ENCODE data around the gene TNS3.

The TNS3 gene

GRCh38 chr7:47352394-47352968, 229.4 kb downstream of the TNS3 start:
- Mint-ChIP-seq H3K27ac (no peak overlapping the region), H3K36me3 (no peaks in the 10 kb centered on the region), H3K4me3 (no peak overlapping the region), H3K27me3 (no peaks in the 10 kb centered on the region), H3K4me1 (ENCODE audit: low read depth) (no peaks in the 10 kb centered on the region), H3K9me3 (ENCODE audit: low read depth) (no peaks in the 10 kb centered on the region)

- no peaks in the 10 kb centered on the region for H3K9me3 Mint-ChIP-seq (ENCODE audit: low read depth)
- no peaks in the 10 kb centered on the region for H3K4me1 Mint-ChIP-seq (ENCODE audit: low read depth)
- no peak overlapping the region for H3K4me3 Mint-ChIP-seq
- H3K27ac Mint-ChIP-seq = no peak overlapping the region
- H3K36me3 Mint-ChIP-seq = no peaks in the 10 kb centered on the region
- H3K27me3 Mint-ChIP-seq = no peaks in the 10 kb centered on the region
Observed at GRCh38 chr7:47351233-47352154, 230.4 kb downstream of the TNS3 start.

GRCh38 chr7:47350425-47350824, 231.5 kb downstream of the TNS3 start:
- Mint-ChIP-seq H3K4me3 (no peak overlapping the region), H3K36me3 (no peaks in the 10 kb centered on the region), H3K27ac (no peak overlapping the region), H3K9me3 (ENCODE audit: low read depth) (no peaks in the 10 kb centered on the region), H3K4me1 (ENCODE audit: low read depth) (no peaks in the 10 kb centered on the region), H3K27me3 (no peaks in the 10 kb centered on the region)

- H3K36me3 Mint-ChIP-seq = no peaks in the 10 kb centered on the region
- no peaks in the 10 kb centered on the region for H3K27me3 Mint-ChIP-seq
- H3K4me3 Mint-ChIP-seq = no peak overlapping the region
- H3K27ac Mint-ChIP-seq = no peak overlapping the region
- no peaks in the 10 kb centered on the region for H3K4me1 Mint-ChIP-seq (ENCODE audit: low read depth)
- H3K9me3 Mint-ChIP-seq (ENCODE audit: low read depth) = no peaks in the 10 kb centered on the region
Observed at GRCh38 chr7:47349401-47349800, 232.5 kb downstream of the TNS3 start.

- Mint-ChIP-seq H3K27me3 (no peaks in the 10 kb centered on the region), H3K27ac (no peak overlapping the region), H3K9me3 (ENCODE audit: low read depth) (no peaks in the 10 kb centered on the region), H3K4me3 (no peak overlapping the region), H3K36me3 (no peaks in the 10 kb centered on the region), H3K4me1 (ENCODE audit: low read depth) (no peaks in the 10 kb centered on the region)
Observed at GRCh38 chr7:47347816-47348385, 234.0 kb downstream of the TNS3 start.

- Mint-ChIP-seq H3K4me1 (ENCODE audit: low read depth) (no peaks in the 10 kb centered on the region), H3K27me3 (no peaks in the 10 kb centered on the region), H3K4me3 (no peak overlapping the region), H3K36me3 (no peaks in the 10 kb centered on the region), H3K9me3 (ENCODE audit: low read depth) (no peaks in the 10 kb centered on the region), H3K27ac (no peak overlapping the region)
Observed at GRCh38 chr7:47347346-47347745, 234.6 kb downstream of the TNS3 start.

GRCh38 chr7:47346377-47346914, 235.5 kb downstream of the TNS3 start:
- H3K27ac Mint-ChIP-seq = no peak overlapping the region

GRCh38 chr7:47345857-47346298, 236.0 kb downstream of the TNS3 start:
- H3K4me3 Mint-ChIP-seq = no peak overlapping the region
- no peaks in the 10 kb centered on the region for H3K9me3 Mint-ChIP-seq (ENCODE audit: low read depth)
- no peaks in the 10 kb centered on the region for H3K4me1 Mint-ChIP-seq (ENCODE audit: low read depth)
- H3K27me3 Mint-ChIP-seq = no peaks in the 10 kb centered on the region
- no peak overlapping the region for H3K27ac Mint-ChIP-seq
- H3K36me3 Mint-ChIP-seq = no peaks in the 10 kb centered on the region

More at GRCh38 chr7:47346377-47346914, 235.5 kb downstream of the TNS3 start:
- no peaks in the 10 kb centered on the region for H3K9me3 Mint-ChIP-seq (ENCODE audit: low read depth)
- H3K36me3 Mint-ChIP-seq = no peaks in the 10 kb centered on the region
- no peaks in the 10 kb centered on the region for H3K27me3 Mint-ChIP-seq
- no peaks in the 10 kb centered on the region for H3K4me1 Mint-ChIP-seq (ENCODE audit: low read depth)
- no peak overlapping the region for H3K4me3 Mint-ChIP-seq

- no peaks in the 10 kb centered on the region for H3K36me3 Mint-ChIP-seq
- H3K4me3 Mint-ChIP-seq = no peak overlapping the region
- H3K4me1 Mint-ChIP-seq (ENCODE audit: low read depth) = no peaks in the 10 kb centered on the region
- no peaks in the 10 kb centered on the region for H3K9me3 Mint-ChIP-seq (ENCODE audit: low read depth)
- H3K27me3 Mint-ChIP-seq = peaks cover 1% of the 10 kb centered on the region
- no peak overlapping the region for H3K27ac Mint-ChIP-seq
Observed at GRCh38 chr7:47344171-47344955, 237.5 kb downstream of the TNS3 start.

- Mint-ChIP-seq H3K4me1 (ENCODE audit: low read depth) (no peaks in the 10 kb centered on the region), H3K4me3 (no peak overlapping the region), H3K27ac (no peak overlapping the region), H3K9me3 (ENCODE audit: low read depth) (no peaks in the 10 kb centered on the region), H3K27me3 (peaks cover 1% of the 10 kb centered on the region), H3K36me3 (no peaks in the 10 kb centered on the region)
Observed at GRCh38 chr7:47343061-47343455, 238.9 kb downstream of the TNS3 start.

GRCh38 chr7:47342296-47343060, 239.4 kb downstream of the TNS3 start:
- Mint-ChIP-seq H3K4me3 (no peak overlapping the region), H3K36me3 (no peaks in the 10 kb centered on the region), H3K27ac (no peak overlapping the region)

GRCh38 chr7:47340517-47340916, 241.4 kb downstream of the TNS3 start:
- Mint-ChIP-seq H3K27me3 (peaks cover 1% of the 10 kb centered on the region), H3K27ac (no peak overlapping the region)

More at GRCh38 chr7:47342296-47343060, 239.4 kb downstream of the TNS3 start:
- peaks cover 1% of the 10 kb centered on the region for H3K27me3 Mint-ChIP-seq
- H3K4me1 Mint-ChIP-seq (ENCODE audit: low read depth) = no peaks in the 10 kb centered on the region
- peaks cover 4% of the 10 kb centered on the region for H3K9me3 Mint-ChIP-seq (ENCODE audit: low read depth)

GRCh38 chr7:47338026-47338425, 243.9 kb downstream of the TNS3 start:
- Mint-ChIP-seq H3K4me1 (ENCODE audit: low read depth) (no peaks in the 10 kb centered on the region), H3K36me3 (no peaks in the 10 kb centered on the region), H3K27ac (no peak overlapping the region), H3K4me3 (no peak overlapping the region), H3K27me3 (peaks cover 1% of the 10 kb centered on the region), H3K9me3 (ENCODE audit: low read depth) (peaks cover 9% of the 10 kb centered on the region)

More at GRCh38 chr7:47340517-47340916, 241.4 kb downstream of the TNS3 start:
- H3K36me3 Mint-ChIP-seq = no peaks in the 10 kb centered on the region
- peaks cover 9% of the 10 kb centered on the region for H3K9me3 Mint-ChIP-seq (ENCODE audit: low read depth)
- H3K4me1 Mint-ChIP-seq (ENCODE audit: low read depth) = no peaks in the 10 kb centered on the region
- no peak overlapping the region for H3K4me3 Mint-ChIP-seq

- Mint-ChIP-seq H3K36me3 (no peaks in the 10 kb centered on the region), H3K9me3 (ENCODE audit: low read depth) (peaks cover 9% of the 10 kb centered on the region), H3K4me3 (no peak overlapping the region), H3K27me3 (peaks cover 1% of the 10 kb centered on the region), H3K27ac (no peak overlapping the region), H3K4me1 (ENCODE audit: low read depth) (no peaks in the 10 kb centered on the region)
Observed at GRCh38 chr7:47337531-47337930, 244.4 kb downstream of the TNS3 start.

Data from activated naive CD8-positive, alpha-beta T cell (primary cell).